Pons (tissue), 1 donor: ENCODE results near the gene RTEL1.

Experiments
- DNase-seq: peaks from one replicate; pipeline ENCODE4 v3.0.0-alpha.2; 2016; ENCODE audit warnings: low spot score

Gene RTEL1

DNA sequence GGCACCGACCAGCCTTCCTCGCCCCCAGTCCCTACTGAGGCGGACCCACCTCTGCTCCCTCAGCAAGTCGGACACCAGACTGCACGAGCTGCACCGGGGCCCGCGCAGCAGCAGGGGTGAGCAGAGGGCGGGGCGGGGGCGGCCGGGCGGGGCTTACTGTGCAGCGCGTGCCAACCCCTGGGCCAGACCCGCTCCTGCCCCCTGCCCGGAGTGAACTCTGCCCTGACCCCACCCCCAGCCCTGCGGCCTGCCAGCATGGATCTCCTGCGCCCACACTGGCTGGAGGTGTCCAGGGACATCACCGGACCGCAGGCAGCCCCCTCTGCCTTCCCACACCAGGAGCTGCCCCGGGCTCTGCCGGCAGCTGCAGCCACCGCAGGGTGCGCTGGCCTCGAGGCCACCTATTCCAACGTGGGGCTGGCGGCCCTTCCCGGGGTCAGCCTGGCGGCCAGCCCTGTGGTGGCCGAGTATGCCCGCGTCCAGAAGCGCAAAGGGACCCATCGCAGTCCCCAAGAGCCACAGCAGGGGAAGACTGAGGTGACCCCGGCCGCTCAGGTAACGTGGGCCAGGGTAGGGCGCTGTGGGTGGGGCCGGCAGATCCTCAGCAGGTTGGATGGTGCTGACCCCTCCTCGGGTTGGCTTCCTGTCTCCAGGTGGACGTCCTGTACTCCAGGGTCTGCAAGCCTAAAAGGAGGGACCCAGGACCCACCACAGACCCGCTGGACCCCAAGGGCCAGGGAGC lies 80.0 kb downstream of the RTEL1 start:
- DNase-seq: no peak

DNA sequence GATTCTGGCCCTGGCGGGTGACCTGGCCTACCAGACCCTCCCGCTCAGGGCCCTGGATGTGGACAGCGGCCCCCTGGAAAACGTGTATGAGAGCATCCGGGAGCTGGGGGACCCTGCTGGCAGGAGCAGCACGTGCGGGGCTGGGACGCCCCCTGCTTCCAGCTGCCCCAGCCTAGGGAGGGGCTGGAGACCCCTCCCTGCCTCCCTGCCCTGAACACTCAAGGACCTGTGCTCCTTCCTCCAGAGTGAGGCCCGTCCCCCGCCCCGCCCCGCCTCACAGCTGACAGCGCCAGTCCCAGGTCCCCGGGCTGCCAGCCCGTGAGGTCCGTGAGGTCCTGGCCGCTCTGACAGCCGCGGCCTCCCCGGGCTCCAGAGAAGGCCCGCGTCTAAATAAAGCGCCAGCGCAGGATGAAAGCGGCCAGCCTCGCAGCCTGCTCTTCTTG lies 80.6 kb downstream of the RTEL1 start:
- DNase-seq: no peak

DNA sequence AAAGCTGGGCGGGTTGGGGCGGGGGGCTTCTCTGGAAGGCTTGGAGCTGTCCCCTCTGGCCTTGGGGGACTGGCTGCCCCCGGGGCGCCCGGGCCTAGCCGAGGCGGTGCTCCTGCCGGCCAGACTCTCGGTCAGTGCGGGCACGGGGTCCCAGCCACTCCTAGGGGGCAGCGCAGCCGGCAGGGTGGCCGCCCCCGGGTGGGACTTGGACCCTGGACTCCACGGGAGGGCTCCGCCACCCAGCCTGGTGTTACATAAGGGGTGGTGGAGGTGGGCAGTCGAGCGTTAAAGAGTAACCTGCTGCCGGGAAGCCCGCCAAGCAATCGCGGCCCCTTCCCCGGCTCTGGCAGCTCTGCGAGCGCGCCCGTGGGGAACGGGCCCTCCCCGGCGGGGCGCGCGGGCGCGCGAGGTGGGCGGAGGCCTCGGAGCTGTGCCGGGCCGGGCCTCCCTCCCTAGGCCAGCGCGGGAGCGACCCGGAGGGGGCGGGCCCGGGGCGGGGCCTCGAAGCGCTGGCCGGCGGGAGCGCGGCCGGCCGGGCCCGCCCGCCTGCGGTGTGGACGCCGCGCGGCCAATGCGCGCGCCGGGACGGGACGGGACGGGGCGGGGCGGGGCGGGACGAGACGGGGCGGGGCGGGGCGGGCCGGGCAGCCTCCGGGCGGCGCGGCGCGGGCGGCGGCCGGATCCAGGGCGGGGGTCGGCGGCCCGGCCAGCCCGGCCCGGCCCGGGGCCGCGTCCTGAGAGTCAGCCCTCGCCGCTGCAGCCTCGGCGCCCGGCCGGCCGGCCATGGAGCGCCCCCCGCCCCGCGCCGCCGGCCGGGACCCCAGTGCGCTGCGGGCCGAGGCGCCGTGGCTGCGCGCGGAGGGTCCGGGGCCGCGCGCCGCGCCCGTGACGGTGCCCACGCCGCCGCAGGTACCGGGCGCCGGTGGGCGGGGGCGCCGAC lies 81.3 kb downstream of the RTEL1 start, which contains the start of gene SLC2A4RG:
Gene SLC2A4RG (plus strand): TSS at position 647 of the 940 bp plus-strand sequence. CDS start 137 bp downstream, at position 784.
- DNase-seq: peak; percentile 77

DNA sequence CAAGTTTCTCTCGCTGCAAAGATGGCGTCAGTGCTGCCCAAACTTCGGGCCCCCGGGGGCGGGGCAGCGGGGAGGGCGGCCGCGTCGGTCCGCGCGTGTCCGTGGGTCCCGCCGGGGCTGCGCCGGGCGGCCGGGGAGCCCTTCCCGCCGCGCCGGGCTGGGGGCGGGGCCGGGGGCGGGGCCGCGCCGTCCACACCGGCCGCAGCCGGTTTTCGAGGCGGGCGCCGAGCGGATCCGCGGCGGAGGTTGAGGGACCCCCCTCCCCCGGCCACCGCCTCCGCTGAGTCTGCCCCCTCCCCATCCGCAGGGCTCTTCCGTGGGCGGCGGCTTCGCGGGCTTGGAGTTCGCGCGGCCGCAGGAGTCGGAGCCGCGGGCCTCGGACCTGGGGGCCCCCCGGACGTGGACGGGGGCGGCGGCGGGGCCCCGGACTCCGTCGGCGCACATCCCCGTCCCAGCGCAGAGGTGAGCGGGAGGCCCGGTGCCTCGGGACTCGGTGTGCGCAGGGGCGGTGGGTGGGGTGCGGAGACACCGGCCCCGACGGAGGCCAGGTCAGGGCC lies 82.0 kb downstream of the RTEL1 start:
- DNase-seq: no peak

DNA sequence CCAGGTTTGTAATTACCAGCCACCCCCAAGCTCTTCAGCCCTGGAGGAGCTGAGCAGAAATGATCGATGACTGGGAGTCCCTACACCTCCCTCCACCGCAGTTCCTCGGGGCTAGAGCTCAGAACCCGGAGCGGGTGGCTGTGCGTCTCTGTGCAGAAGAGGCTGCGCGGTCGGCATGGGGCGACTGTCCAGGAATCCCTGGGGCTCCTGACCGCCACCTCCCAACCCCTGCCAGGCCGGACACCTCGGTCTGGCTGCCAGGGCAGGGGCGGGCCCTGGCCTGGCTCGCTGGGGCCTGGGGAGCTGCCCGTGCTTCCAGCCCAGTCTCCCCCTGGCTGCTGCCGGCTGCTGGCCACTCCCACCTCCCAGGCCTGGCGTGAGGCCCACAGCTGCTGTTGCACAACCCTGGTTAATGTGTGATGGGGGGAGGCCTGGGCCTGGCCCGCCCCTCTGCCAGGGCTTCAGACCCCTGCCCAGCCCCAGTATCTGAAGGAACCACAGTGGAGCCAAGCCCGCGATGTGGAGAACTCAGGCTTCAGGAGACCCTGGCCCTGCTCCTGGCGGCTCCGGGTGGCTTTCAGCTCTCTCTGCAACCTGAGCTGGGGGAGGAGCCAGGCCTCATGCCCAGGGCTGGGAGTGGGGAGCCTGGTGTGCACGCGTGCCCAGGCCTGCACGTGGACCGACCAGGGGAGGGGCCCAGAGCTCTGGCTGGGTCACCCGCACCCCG lies 82.7 kb downstream of the RTEL1 start:
- DNase-seq: peak; percentile 64

DNA sequence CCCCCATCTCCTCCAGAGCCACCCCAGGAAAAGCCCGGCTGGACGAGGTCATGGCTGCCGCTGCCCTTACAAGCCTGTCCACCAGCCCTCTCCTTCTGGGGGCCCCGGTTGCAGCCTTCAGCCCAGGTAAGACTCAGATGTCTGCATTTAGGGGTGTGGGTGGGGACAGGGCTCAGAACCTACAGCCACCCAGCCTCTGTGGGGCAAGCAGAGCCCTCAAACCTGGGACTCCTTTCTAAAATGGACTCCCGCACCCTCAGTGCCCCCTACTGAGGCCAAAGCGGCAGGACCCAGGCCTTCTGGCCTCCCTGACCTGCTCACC lies 83.2 kb downstream of the RTEL1 start:
- DNase-seq: no peak

DNA sequence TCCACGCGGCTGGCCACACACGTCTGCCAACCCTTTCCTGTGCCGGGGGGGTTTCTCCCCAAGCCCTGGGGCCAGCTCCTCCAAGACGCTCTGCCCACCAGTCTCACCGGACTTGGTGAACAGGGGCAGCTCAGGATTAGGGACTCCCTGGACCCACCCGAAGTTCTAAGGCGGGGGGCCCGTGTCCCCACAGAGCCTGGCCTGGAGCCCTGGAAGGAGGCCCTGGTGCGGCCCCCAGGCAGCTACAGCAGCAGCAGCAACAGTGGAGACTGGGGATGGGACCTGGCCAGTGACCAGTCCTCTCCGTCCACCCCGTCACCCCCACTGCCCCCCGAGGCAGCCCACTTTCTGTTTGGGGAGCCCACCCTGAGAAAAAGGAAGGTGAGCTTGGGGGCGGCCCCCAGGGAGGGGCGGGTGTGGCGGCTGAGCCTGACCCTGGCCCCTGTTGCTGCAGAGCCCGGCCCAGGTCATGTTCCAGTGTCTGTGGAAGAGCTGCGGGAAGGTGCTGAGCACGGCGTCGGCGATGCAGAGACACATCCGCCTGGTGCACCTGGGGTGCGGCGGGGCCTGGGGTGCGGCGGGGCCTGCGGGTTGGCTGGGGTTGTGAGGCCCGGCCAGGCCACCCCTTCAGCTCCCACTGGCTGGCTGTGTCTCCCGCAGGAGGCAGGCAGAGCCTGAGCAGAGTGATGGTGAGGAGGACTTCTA lies 83.7 kb downstream of the RTEL1 start:
- no peak for DNase-seq

DNA sequence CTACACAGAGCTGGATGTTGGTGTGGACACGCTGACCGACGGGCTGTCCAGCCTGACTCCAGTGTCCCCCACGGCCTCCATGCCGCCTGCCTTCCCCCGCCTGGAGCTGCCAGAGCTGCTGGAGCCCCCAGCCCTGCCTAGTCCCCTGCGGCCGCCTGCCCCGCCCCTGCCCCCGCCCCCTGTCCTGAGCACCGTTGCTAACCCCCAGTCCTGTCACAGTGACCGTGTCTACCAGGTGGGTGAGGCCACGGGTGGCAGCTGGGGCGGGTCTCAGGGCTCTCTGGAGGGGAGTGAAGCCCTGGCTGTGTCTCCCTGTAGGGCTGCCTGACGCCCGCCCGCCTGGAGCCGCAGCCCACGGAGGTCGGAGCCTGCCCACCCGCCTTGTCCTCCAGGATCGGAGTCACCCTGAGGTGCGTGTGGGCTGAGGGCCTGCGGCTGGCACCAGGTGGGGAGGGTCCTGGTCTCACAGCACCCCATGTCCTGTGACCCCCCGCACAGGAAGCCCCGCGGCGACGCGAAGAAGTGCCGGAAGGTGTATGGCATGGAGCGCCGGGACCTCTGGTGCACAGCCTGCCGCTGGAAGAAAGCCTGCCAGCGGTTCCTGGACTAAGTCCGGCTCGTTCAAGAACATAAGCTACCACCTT lies 84.4 kb downstream of the RTEL1 start:
- no peak for DNase-seq

DNA sequence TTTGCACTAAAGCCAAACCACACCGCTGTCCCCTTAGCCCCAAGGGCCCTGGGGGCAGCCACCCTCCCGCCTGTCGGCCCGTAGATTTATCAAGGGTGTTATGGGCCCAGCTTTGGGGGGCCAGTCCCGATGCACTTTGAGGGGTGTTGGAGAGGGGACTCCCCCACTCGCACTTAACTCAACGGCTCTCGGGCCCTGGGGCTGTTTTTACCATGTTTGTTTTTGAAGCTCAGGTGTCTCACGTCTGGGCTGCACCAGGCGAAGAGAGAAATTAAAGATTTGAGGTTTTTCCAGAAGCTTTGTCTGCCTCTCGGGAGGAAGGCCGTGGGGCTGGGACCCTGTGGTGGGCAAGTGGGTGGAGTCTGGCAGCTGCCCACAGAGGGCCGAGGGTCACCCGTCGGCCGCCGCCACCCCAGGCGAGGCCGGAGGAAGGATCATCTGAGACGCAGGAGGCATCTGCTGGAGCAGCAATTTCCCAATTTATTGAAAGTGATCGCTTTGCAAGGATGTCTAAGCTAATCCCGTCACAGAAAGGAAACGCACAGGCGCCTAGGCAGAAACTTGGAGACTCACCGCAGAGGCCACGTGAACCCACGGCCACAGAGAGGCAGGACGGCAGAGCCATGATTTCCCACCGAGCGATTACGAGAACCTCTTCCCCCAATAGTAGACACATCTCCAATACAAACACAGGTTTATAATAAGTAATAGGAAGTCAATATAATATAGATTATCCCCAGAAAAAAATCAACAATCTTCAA lies 85.3 kb downstream of the RTEL1 start:
- no peak for DNase-seq

DNA sequence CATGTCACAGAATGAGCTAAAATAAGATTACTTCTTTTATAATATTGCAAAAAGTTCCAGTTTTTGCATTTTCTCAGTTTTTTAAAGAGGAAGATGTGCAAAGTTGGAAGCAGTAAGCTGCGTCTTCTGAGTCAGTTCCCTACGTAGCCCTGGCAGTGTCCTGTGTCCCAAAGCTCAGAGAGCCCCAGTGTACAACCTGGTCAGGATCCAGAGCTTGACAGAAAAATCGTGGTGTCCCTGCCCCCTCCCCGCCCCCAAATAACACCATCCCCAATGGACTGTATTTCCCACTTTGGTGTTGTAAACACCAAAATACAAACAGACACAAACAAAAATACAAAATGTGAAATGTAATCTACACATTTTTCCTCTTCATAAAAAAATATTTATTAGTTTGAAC lies 86.0 kb downstream of the RTEL1 start:
- no peak for DNase-seq

DNA sequence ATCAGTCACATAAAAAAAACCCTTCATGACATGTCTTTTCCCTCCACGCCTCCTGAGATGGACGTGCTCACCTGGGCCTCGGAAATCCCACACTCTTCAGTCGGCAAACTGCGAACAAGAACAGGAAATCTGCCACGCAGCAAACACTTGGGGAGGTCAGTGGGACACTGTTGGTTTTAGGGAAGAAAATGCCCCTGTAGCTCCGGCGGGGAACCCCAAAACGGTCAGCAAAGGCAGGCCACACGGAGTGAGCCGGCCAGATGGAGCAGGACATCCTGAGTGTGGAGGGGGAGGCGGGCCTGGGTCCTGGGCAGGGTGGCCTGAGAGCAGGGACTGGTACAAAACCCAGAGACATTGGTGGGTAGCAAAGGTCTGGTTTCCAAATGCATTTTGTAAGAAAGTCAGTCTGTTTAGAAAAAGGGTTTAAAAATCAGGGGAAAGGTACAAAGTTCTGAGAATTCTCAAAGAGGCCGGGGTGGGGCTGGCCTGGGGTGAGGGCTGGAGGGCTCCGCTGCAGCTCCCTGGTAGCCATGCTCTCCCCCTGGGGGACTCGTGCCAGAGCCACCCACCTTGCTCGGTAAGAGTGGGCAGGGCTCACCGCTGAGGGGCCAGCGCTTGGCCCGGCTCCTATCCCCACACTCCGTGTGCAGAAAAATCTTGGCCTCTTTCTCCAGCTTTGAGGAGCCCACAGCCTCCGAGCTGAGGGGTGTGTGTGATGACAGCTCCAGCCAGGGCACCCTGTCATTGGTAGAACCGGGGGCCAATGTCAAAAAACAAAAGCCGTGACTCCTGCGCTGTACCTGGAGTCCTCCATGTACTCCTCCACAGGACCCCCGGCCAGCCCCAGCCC lies 86.7 kb downstream of the RTEL1 start:
- no peak for DNase-seq

DNA sequence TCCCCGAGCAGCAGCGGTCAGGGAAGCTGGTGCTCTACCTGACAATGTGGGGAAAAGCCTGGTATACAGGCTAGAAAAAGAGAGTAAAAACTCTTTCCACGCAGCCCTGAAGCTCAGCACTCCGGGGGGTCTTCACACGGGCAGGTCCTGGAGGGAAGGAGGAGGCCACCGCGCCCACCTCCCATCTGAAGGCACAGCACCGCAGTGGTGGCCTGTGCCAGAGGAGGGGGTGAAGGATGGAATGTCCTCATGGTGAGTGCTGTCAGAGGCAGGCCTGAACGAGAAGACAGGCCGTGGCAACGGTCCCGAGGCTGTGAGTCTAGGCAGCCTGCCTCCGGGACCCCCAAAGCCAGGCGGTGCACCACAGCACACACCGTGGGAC lies 87.3 kb downstream of the RTEL1 start:
- no peak for DNase-seq
